HEK293 (cell line): Measurements from ENCODE around the gene ANKRD11.

ENCODE experiments used
- HIC1 ChIP-seq: fragments of 450-650 bp; formaldehyde crosslinking; IDR thresholded peaks from 2 replicates; pipeline ENCODE4 v1.5.1; 2016; ENCODE audit warnings: missing biosample characterization, missing genetic modification characterization
- KLF10 ChIP-seq: fragments of 450-650 bp; IDR thresholded peaks from 2 replicates; pipeline ENCODE4 v1.5.1; 2018; ENCODE audit warnings: missing biosample characterization, mild to moderate bottlenecking, missing genetic modification characterization
- OSR2 ChIP-seq: fragments of 450-650 bp; formaldehyde crosslinking; IDR thresholded peaks from 2 replicates; pipeline ENCODE4 v1.5.1; 2016; ENCODE audit warnings: missing biosample characterization, missing genetic modification characterization
- PRDM6 ChIP-seq: fragments of 450-650 bp; formaldehyde crosslinking; IDR thresholded peaks from 2 replicates; pipeline ENCODE4 v1.5.1; 2017; ENCODE audit warnings: missing biosample characterization, missing genetic modification characterization
- REST ChIP-seq: fragments of 450-650 bp; formaldehyde crosslinking; IDR thresholded peaks from 2 replicates; pipeline ENCODE4 v1.5.1; 2016; ENCODE audit warnings: missing biosample characterization, missing genetic modification characterization
- SALL2 ChIP-seq: fragments of 450-650 bp; formaldehyde crosslinking; IDR thresholded peaks from 2 replicates; pipeline ENCODE4 v1.5.0; 2017; ENCODE audit warnings: missing biosample characterization, mild to moderate bottlenecking, missing genetic modification characterization, borderline replicate concordance
- SP2 ChIP-seq: fragments of 450-650 bp; formaldehyde crosslinking; IDR thresholded peaks from 2 replicates; pipeline ENCODE4 v1.5.1; 2016; ENCODE audit warnings: missing biosample characterization, missing genetic modification characterization
- SP7 ChIP-seq: fragments of 450-650 bp; formaldehyde crosslinking; IDR thresholded peaks from 2 replicates; pipeline ENCODE4 v1.5.1; 2016; ENCODE audit warnings: missing biosample characterization, missing genetic modification characterization
- TRIM28 ChIP-seq: IDR thresholded peaks from 2 replicates; pipeline ENCODE4 v1.6.1; 2011; ENCODE audit warnings: low read length, control low read depth, borderline replicate concordance
- ZBTB17 ChIP-seq: fragments of 450-650 bp; formaldehyde crosslinking; IDR thresholded peaks from 2 replicates; pipeline ENCODE4 v1.5.1; 2016; ENCODE audit warnings: missing biosample characterization, missing genetic modification characterization
- ZBTB8A ChIP-seq: fragments of 450-650 bp; formaldehyde crosslinking; IDR thresholded peaks from 2 replicates; pipeline ENCODE4 v1.5.1; 2016; ENCODE audit warnings: missing biosample characterization, missing genetic modification characterization
- ZFP69B ChIP-seq: fragments of 450-650 bp; formaldehyde crosslinking; IDR thresholded peaks from 2 replicates; pipeline ENCODE4 v1.5.1; 2016; ENCODE audit warnings: missing biosample characterization, missing genetic modification characterization
- ZIC2 ChIP-seq: fragments of 450-650 bp; formaldehyde crosslinking; IDR thresholded peaks from 2 replicates; pipeline ENCODE4 v1.5.1; 2016; ENCODE audit warnings: missing biosample characterization, missing genetic modification characterization
- ZNF169 ChIP-seq: fragments of 450-650 bp; formaldehyde crosslinking; IDR thresholded peaks from 2 replicates; pipeline ENCODE4 v1.5.1; 2016; ENCODE audit warnings: missing biosample characterization, missing genetic modification characterization
- ZNF174 ChIP-seq: fragments of 450-650 bp; formaldehyde crosslinking; IDR thresholded peaks from 2 replicates; pipeline ENCODE4 v1.5.0; 2017; ENCODE audit warnings: missing biosample characterization, mild to moderate bottlenecking, missing genetic modification characterization
- ZNF341 ChIP-seq: fragments of 450-650 bp; formaldehyde crosslinking; IDR thresholded peaks from 2 replicates; pipeline ENCODE4; 2016; ENCODE audit warnings: low read depth, missing biosample characterization, missing genetic modification characterization
- ZNF394 ChIP-seq: fragments of 450-650 bp; formaldehyde crosslinking; IDR thresholded peaks from 2 replicates; pipeline ENCODE4 v1.5.1; 2016; ENCODE audit warnings: missing biosample characterization, missing genetic modification characterization, mild to moderate bottlenecking, moderate library complexity, borderline replicate concordance
- ZNF404 ChIP-seq: fragments of 450-650 bp; formaldehyde crosslinking; IDR thresholded peaks from 2 replicates; pipeline ENCODE4 v1.5.1; 2017; ENCODE audit warnings: missing biosample characterization, missing genetic modification characterization
- ZNF501 ChIP-seq: fragments of 450-650 bp; formaldehyde crosslinking; IDR thresholded peaks from 2 replicates; pipeline ENCODE4 v1.5.1; 2016; ENCODE audit warnings: missing biosample characterization, missing genetic modification characterization
- ZNF560 ChIP-seq: fragments of 450-650 bp; formaldehyde crosslinking; IDR thresholded peaks from 2 replicates; pipeline ENCODE4 v1.5.1; 2017; ENCODE audit warnings: missing biosample characterization, missing genetic modification characterization, borderline replicate concordance
- ZNF600 ChIP-seq: fragments of 450-650 bp; formaldehyde crosslinking; IDR thresholded peaks from 2 replicates; pipeline ENCODE4 v1.5.1; 2016; ENCODE audit warnings: missing biosample characterization, missing genetic modification characterization
- ZNF621 ChIP-seq: fragments of 450-650 bp; formaldehyde crosslinking; IDR thresholded peaks from 2 replicates; pipeline ENCODE4 v1.5.1; 2017; ENCODE audit warnings: missing biosample characterization, missing genetic modification characterization
- ZNF629 ChIP-seq: fragments of 450-650 bp; formaldehyde crosslinking; IDR thresholded peaks from 2 replicates; pipeline ENCODE4 v1.5.1; 2017; ENCODE audit warnings: missing biosample characterization, missing genetic modification characterization
- ZNF660 ChIP-seq: fragments of 450-650 bp; IDR thresholded peaks from 2 replicates; pipeline ENCODE4 v1.5.1; 2018; ENCODE audit warnings: missing biosample characterization, mild to moderate bottlenecking, missing genetic modification characterization
- ZNF792 ChIP-seq: fragments of 450-650 bp; formaldehyde crosslinking; IDR thresholded peaks from 2 replicates; pipeline ENCODE4 v1.5.1; 2016; ENCODE audit warnings: missing biosample characterization, missing genetic modification characterization
- TF ChIP-seq, protein P1 (sequence below): fragments of 450-650 bp; formaldehyde crosslinking; IDR thresholded peaks from 2 replicates; pipeline ENCODE4 v1.5.1; 2016; ENCODE audit warnings: missing biosample characterization, missing genetic modification characterization, borderline replicate concordance
- TF ChIP-seq, protein P2 (sequence below): fragments of 450-650 bp; formaldehyde crosslinking; IDR thresholded peaks from 2 replicates; pipeline ENCODE4 v1.5.1; 2016; ENCODE audit warnings: missing biosample characterization, missing genetic modification characterization

The ANKRD11 gene

GRCh38 chr16:89375021-89375420, 115.3 kb downstream of the ANKRD11 start (continued):
- TF ChIP-seq PRDM6 (tag by site-specific recombination) = no peak
- TF ChIP-seq, protein P1, sequence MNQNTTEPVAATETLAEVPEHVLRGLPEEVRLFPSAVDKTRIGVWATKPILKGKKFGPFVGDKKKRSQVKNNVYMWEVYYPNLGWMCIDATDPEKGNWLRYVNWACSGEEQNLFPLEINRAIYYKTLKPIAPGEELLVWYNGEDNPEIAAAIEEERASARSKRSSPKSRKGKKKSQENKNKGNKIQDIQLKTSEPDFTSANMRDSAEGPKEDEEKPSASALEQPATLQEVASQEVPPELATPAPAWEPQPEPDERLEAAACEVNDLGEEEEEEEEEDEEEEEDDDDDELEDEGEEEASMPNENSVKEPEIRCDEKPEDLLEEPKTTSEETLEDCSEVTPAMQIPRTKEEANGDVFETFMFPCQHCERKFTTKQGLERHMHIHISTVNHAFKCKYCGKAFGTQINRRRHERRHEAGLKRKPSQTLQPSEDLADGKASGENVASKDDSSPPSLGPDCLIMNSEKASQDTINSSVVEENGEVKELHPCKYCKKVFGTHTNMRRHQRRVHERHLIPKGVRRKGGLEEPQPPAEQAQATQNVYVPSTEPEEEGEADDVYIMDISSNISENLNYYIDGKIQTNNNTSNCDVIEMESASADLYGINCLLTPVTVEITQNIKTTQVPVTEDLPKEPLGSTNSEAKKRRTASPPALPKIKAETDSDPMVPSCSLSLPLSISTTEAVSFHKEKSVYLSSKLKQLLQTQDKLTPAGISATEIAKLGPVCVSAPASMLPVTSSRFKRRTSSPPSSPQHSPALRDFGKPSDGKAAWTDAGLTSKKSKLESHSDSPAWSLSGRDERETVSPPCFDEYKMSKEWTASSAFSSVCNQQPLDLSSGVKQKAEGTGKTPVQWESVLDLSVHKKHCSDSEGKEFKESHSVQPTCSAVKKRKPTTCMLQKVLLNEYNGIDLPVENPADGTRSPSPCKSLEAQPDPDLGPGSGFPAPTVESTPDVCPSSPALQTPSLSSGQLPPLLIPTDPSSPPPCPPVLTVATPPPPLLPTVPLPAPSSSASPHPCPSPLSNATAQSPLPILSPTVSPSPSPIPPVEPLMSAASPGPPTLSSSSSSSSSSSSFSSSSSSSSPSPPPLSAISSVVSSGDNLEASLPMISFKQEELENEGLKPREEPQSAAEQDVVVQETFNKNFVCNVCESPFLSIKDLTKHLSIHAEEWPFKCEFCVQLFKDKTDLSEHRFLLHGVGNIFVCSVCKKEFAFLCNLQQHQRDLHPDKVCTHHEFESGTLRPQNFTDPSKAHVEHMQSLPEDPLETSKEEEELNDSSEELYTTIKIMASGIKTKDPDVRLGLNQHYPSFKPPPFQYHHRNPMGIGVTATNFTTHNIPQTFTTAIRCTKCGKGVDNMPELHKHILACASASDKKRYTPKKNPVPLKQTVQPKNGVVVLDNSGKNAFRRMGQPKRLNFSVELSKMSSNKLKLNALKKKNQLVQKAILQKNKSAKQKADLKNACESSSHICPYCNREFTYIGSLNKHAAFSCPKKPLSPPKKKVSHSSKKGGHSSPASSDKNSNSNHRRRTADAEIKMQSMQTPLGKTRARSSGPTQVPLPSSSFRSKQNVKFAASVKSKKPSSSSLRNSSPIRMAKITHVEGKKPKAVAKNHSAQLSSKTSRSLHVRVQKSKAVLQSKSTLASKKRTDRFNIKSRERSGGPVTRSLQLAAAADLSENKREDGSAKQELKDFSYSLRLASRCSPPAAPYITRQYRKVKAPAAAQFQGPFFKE = no peak
- TF ChIP-seq ZNF629 (tag by site-specific recombination) = peak; percentile 81
- peak; percentile 16; the same call in 1 of the 2 replicates for TF ChIP-seq ZNF394 (tag by site-specific recombination)
- no peak for TF ChIP-seq KLF10 (tag by site-specific recombination)
- peak; percentile 50; the same call in 1 of the 2 replicates for TF ChIP-seq SP7 (tag by site-specific recombination)
- TF ChIP-seq ZNF560 = no peak
- no peak for TF ChIP-seq HIC1 (tag by site-specific recombination)
- TF ChIP-seq ZNF660 = 0 out of 2 replicates have a peak, but pooled peaks have one; percentile 21
- TF ChIP-seq ZNF169 = no peak
- no peak for TF ChIP-seq ZNF621 (tag by site-specific recombination)
- no peak for TF ChIP-seq ZNF174 (tag by site-specific recombination)
- TF ChIP-seq ZNF792 (tag by site-specific recombination) = no peak
- TF ChIP-seq REST (tag by site-specific recombination) = no peak
- TF ChIP-seq SALL2 (tag by site-specific recombination) = no peak
- TF ChIP-seq ZIC2 (tag by site-specific recombination) = peak; percentile 94
- peak; percentile 85 for TF ChIP-seq ZNF600 (tag by site-specific recombination)
- TF ChIP-seq, protein P2, sequence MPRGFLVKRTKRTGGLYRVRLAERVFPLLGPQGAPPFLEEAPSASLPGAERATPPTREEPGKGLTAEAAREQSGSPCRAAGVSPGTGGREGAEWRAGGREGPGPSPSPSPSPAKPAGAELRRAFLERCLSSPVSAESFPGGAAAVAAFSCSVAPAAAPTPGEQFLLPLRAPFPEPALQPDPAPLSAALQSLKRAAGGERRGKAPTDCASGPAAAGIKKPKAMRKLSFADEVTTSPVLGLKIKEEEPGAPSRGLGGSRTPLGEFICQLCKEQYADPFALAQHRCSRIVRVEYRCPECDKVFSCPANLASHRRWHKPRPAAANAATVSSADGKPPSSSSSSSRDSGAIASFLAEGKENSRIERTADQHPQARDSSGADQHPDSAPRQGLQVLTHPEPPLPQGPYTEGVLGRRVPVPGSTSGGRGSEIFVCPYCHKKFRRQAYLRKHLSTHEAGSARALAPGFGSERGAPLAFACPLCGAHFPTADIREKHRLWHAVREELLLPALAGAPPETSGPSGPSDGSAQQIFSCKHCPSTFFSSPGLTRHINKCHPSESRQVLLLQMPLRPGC (tag by site-specific recombination) = peak; percentile 100
- no peak for TF ChIP-seq SP2 (tag by site-specific recombination)
- peak; percentile 99 for TF ChIP-seq OSR2 (tag by site-specific recombination)
- TF ChIP-seq ZNF404 (tag by site-specific recombination) = no peak
- peak; percentile 55 for TF ChIP-seq ZBTB17 (tag by site-specific recombination)
- no peak for TF ChIP-seq ZNF341
- TF ChIP-seq TRIM28 = 0 out of 2 replicates have a peak, but pooled peaks have one; percentile 70
- peak; percentile 52; the same call in 1 of the 2 replicates for TF ChIP-seq ZFP69B (tag by site-specific recombination)
- TF ChIP-seq ZNF501 (tag by site-specific recombination) = no peak
- 0 out of 2 replicates have a peak, but pooled peaks have one; percentile 43 for TF ChIP-seq ZBTB8A (tag by site-specific recombination)
